Measurements from ENCODE around the gene KCNA1.

The KCNA1 gene

DNA sequence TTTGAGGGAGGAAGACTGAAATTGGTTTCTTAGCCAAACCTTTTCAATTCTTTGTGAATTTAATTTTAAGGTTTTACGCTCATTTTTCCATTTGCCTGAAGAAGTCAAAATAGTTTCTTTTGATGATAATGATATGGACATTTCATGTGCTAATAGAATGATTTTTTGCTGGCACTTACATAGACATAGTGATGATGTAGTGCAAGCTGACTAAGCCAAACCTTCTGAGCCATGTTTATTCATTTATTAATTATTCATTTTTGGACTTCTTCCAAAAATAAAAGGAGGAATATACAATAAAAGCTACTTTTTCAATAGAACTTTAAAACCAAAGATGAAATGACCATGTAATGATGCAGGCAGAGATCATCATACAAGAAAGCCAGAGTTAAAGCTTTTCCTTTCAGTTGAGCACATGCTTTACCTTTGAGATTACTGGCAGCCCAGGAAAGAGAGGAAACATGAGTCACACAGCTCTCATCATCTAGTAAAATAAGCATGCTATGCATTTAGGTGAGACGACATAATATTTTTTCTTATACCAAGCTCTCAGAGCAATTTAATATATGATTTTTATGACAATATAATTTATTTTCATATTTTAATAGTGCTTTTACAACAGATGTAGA lies 24.8 kb downstream of the KCNA1 start:
- Histone ChIP-seq H3F3A (ENCODE audit: insufficient read depth, low read length) (no peaks in the 10 kb centered on the region), H3K4me3 (ENCODE audit: low read length) (no peak overlapping the region), H3K27me3 (replicated peaks; ENCODE audit: insufficient read depth, low read length) (no peaks in the 10 kb centered on the region), H3K9me3 (replicated peaks; ENCODE audit: insufficient read depth, low read length) (no peaks in the 10 kb centered on the region), H3K27ac (ENCODE audit: low read length) (no peak overlapping the region), H3K79me2 (ENCODE audit: low read length) (no peaks in the 10 kb centered on the region), H3K9ac (ENCODE audit: low read length) (no peak overlapping the region), H4K20me1 (ENCODE audit: insufficient read depth, low read length) (no peaks in the 10 kb centered on the region), H2AFZ (ENCODE audit: low read length) (no peak overlapping the region), H3K4me2 (ENCODE audit: low read depth, low read length) (no peak overlapping the region), H3K9me2 (replicated peaks; ENCODE audit: insufficient read depth, low read length) (no peaks in the 10 kb centered on the region), H3K4me1 (ENCODE audit: low read length) (no peaks in the 10 kb centered on the region), H3K36me3 (replicated peaks; ENCODE audit: insufficient read depth, low read length) (no peaks in the 10 kb centered on the region)
- TF ChIP-seq, protein P1, sequence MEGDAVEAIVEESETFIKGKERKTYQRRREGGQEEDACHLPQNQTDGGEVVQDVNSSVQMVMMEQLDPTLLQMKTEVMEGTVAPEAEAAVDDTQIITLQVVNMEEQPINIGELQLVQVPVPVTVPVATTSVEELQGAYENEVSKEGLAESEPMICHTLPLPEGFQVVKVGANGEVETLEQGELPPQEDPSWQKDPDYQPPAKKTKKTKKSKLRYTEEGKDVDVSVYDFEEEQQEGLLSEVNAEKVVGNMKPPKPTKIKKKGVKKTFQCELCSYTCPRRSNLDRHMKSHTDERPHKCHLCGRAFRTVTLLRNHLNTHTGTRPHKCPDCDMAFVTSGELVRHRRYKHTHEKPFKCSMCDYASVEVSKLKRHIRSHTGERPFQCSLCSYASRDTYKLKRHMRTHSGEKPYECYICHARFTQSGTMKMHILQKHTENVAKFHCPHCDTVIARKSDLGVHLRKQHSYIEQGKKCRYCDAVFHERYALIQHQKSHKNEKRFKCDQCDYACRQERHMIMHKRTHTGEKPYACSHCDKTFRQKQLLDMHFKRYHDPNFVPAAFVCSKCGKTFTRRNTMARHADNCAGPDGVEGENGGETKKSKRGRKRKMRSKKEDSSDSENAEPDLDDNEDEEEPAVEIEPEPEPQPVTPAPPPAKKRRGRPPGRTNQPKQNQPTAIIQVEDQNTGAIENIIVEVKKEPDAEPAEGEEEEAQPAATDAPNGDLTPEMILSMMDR (IDR thresholded peaks at IDR 0.05; ENCODE audit: low read length): no peak
- no peak for TF ChIP-seq EZH2 (optimal IDR thresholded peaks at IDR 0.05; ENCODE audit: low read depth, low read length)
- no peak for DNase-seq

DNA sequence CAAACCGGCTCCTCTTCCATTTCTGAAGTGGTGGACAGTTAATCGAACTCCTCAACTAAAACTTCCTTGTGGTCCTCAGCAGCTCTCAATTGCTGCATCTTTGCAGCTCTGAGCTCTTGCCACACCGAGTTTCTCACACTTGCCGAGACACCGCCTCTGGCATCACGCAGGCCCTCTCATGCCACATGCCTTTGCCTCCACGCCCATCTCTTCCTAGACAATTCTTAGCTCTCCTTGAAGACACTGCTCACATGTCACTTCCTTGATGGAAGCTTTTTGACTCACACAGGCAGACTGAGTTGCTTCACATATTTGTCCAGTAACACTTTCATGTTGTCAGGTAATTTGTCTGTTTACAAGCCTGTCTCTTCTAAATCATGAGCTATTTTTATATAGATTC lies 29.2 kb downstream of the KCNA1 start:
- H3K9me3 ChIP-seq (replicated peaks; ENCODE audit: insufficient read depth, low read length): no peaks in the 10 kb centered on the region
- no peaks in the 10 kb centered on the region for H3F3A ChIP-seq (ENCODE audit: insufficient read depth, low read length)
- H3K27ac ChIP-seq (ENCODE audit: low read length): no peak overlapping the region
- 0 out of 2 replicates have a peak, but pooled peaks cover 4% of the 10 kb centered on the region for H3K4me1 ChIP-seq (ENCODE audit: low read length)
- H3K9me2 ChIP-seq (replicated peaks; ENCODE audit: insufficient read depth, low read length): no peaks in the 10 kb centered on the region
- no peaks in the 10 kb centered on the region for H4K20me1 ChIP-seq (ENCODE audit: insufficient read depth, low read length)
- no peak overlapping the region for H3K9ac ChIP-seq (ENCODE audit: low read length)
- TF ChIP-seq, protein P1 (IDR thresholded peaks at IDR 0.05; ENCODE audit: low read length): no peak
- TF ChIP-seq EZH2 (optimal IDR thresholded peaks at IDR 0.05; ENCODE audit: low read depth, low read length) (no peak), EZH2phosphoT487 (IDR thresholded peaks at IDR 0.05; ENCODE audit: low read length) (no peak)
- H3K4me2 ChIP-seq (ENCODE audit: low read depth, low read length): no peak overlapping the region
- no peak overlapping the region for H3K4me3 ChIP-seq (ENCODE audit: low read length)
- DNase-seq: no peak
- H3K27me3 ChIP-seq (replicated peaks; ENCODE audit: insufficient read depth, low read length): no peaks in the 10 kb centered on the region
- H3K79me2 ChIP-seq (ENCODE audit: low read length): no peaks in the 10 kb centered on the region
- H3K36me3 ChIP-seq (replicated peaks; ENCODE audit: insufficient read depth, low read length): no peaks in the 10 kb centered on the region
- H2AFZ ChIP-seq (ENCODE audit: low read length): no peak overlapping the region

DNA sequence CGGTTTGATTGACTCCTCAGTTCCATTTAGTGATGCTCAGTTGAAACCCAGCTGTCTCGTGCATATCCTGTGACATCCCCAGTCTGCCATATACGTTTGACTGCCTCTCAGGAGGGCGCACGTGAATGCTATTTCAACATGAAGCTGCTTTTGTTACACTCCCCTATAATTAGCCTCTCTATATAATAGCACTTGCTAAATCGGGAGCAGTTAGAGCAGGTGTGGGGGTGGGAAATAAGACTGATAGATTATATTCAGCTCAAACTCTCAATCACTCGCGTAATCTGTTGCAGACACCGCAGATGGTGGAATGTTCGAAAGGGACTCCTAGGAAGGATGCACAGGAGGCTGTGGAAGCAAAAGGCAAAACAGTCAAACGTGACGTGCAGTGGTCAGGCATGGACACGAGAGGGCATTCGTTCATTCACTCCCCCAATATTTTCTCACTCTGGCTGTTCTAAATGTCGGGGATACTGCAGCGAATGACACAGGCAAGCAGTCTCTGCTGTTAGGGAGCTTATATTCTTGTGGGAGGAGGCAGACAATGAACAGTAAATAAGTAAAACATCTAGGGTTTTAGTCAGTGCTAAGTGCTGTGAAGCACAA lies 29.8 kb downstream of the KCNA1 start:
- H3K36me3 ChIP-seq (replicated peaks; ENCODE audit: insufficient read depth, low read length): no peaks in the 10 kb centered on the region
- TF ChIP-seq, protein P1 (IDR thresholded peaks at IDR 0.05; ENCODE audit: low read length): no peak
- TF ChIP-seq EZH2 (optimal IDR thresholded peaks at IDR 0.05; ENCODE audit: low read depth, low read length) (no peak), EZH2phosphoT487 (IDR thresholded peaks at IDR 0.05; ENCODE audit: low read length) (no peak)
- H3F3A ChIP-seq (ENCODE audit: insufficient read depth, low read length): no peaks in the 10 kb centered on the region
- no peak overlapping the region for H3K4me2 ChIP-seq (ENCODE audit: low read depth, low read length)
- no peaks in the 10 kb centered on the region for H4K20me1 ChIP-seq (ENCODE audit: insufficient read depth, low read length)
- no peaks in the 10 kb centered on the region for H3K9me2 ChIP-seq (replicated peaks; ENCODE audit: insufficient read depth, low read length)
- no peak overlapping the region for H2AFZ ChIP-seq (ENCODE audit: low read length)
- no peaks in the 10 kb centered on the region for H3K27me3 ChIP-seq (replicated peaks; ENCODE audit: insufficient read depth, low read length)
- no peaks in the 10 kb centered on the region for H3K9me3 ChIP-seq (replicated peaks; ENCODE audit: insufficient read depth, low read length)
- DNase-seq: no peak
- 0 out of 2 replicates have a peak, but pooled peaks cover 5% of the 10 kb centered on the region for H3K4me1 ChIP-seq (ENCODE audit: low read length)
- H3K9ac ChIP-seq (ENCODE audit: low read length): no peak overlapping the region
- H3K79me2 ChIP-seq (ENCODE audit: low read length): no peaks in the 10 kb centered on the region
- no peak overlapping the region for H3K27ac ChIP-seq (ENCODE audit: low read length)
- no peak overlapping the region for H3K4me3 ChIP-seq (ENCODE audit: low read length)
